Suprapubic skin (tissue), 3 donors: ENCODE data around the gene CYP19A1.
A peak's percentile ranks its signal among the peaks of the same experiment; 100 is the strongest.

ENCODE experiments used
- POLR2A ChIP-seq, 2 donors: fragments of 450-650 bp; IDR thresholded peaks; one replicate each; pipeline ENCODE4 v1.6.1; 2017; ENCODE audit warnings: antibody characterized with exemption in 2 of 2, mild to moderate bottlenecking in 2 of 2, moderate library complexity in 2 of 2
- TF ChIP-seq, protein P1 (sequence below), 2 donors: fragments of 200-600 bp in 1 of 2; fragments of 450-650 bp in 1 of 2; sonication (generic) in 1 of 2; IDR thresholded peaks; one replicate each; pipeline ENCODE4 v1.5.1; 2016 to 2019; ENCODE audit warnings: antibody characterized with exemption in 2 of 2, mild to moderate bottlenecking in 1 of 2, moderate library complexity in 1 of 2

DNA sequence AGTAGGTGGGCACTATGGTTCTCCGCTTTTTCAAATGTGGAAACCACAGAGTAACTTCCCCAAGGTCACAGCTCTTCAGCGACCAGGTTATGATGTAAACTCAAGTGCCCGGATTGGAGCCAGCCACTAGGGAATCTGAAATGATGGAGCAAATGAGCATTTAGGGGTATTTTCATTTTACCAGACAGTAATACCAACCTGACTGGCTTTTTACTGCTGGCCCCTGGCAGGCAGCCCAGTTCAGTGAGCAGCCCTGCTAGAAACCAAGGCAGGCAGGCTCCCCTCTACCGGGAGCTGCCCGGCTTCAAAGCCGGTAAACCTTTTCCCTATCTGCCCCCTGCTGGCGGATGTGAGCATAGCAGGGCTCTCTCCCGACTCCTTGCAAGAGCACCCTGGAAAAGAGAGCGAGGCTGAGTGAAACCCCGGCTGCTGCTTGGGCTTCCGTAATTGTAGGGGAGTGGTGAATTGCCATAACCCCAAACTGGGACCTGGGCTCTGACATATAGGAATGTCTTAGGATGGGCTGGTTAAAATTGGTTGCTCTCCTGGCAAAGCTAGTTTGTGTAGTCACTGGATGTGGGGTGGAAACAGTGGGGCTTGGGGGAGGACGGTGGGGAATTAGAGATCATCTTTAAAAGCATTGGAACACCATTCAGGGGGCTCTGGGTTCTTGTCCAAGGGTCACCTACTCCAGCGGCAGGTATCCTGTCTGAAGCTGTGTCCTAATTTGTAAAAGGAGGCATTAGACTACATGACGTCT is 145.7 kb downstream of the CYP19A1 start:
- TF ChIP-seq, protein P1, sequence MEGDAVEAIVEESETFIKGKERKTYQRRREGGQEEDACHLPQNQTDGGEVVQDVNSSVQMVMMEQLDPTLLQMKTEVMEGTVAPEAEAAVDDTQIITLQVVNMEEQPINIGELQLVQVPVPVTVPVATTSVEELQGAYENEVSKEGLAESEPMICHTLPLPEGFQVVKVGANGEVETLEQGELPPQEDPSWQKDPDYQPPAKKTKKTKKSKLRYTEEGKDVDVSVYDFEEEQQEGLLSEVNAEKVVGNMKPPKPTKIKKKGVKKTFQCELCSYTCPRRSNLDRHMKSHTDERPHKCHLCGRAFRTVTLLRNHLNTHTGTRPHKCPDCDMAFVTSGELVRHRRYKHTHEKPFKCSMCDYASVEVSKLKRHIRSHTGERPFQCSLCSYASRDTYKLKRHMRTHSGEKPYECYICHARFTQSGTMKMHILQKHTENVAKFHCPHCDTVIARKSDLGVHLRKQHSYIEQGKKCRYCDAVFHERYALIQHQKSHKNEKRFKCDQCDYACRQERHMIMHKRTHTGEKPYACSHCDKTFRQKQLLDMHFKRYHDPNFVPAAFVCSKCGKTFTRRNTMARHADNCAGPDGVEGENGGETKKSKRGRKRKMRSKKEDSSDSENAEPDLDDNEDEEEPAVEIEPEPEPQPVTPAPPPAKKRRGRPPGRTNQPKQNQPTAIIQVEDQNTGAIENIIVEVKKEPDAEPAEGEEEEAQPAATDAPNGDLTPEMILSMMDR (IDR thresholded peaks at IDR 0.05): peak; percentile 66 to 94
- TF ChIP-seq POLR2A (IDR thresholded peaks at IDR 0.05): no peak
